GM12878 (cell line): ENCODE measurements around the gene IER3. TPM values are rescaled to one million over a fixed set of nuclear protein-coding genes. Genes with fewer than 3 reads are reported as not detected.

Source experiments
- BCL11A ChIP-seq: IDR thresholded peaks from 2 replicates; pipeline ENCODE4 v1.6.1; 2011; ENCODE audit warnings: low read depth, low read length
- CBX3 ChIP-seq: fragments of 200-600 bp; sonication (generic); IDR thresholded peaks from 2 replicates; pipeline ENCODE4 v1.6.1; 2016; ENCODE audit warnings: low read depth, borderline replicate concordance
- CHD1 ChIP-seq: IDR thresholded peaks from 2 replicates; pipeline ENCODE4 v1.6.1; 2012; ENCODE audit warnings: low read depth, low read length, improper control_type of control experiment
- CHD2 ChIP-seq: IDR thresholded peaks from 2 replicates; pipeline ENCODE4 v1.6.1; 2011; ENCODE audit warnings: low read depth, low read length, improper control_type of control experiment, borderline replicate concordance
- EP300 ChIP-seq, 2 experiments: fragments of 150-350 bp in 1 of 2; IDR thresholded peaks; 2 replicates each; pipeline ENCODE4 v1.6.1; 2011 to 2012; ENCODE audit warnings: low read depth in 2 of 2, low read length in 2 of 2, borderline replicate concordance in 1 of 2, improper control_type of control experiment in 1 of 2, inconsistent platforms in 1 of 2; ENCODE audit not compliant: control insufficient read depth in 1 of 2
- FOXK2 ChIP-seq: fragments of 450-650 bp; IDR thresholded peaks from 2 replicates; pipeline ENCODE4 v1.6.1; 2017; ENCODE audit warnings: mild to moderate bottlenecking, moderate library complexity
- GATAD2B ChIP-seq: fragments of 450-650 bp; conservative IDR thresholded peaks from 2 replicates; pipeline ENCODE4 v1.6.1; 2017; ENCODE audit warnings: low read depth, mild to moderate bottlenecking, moderate library complexity
- HDAC6 ChIP-seq: fragments of 200-600 bp; sonication (generic); IDR thresholded peaks from one replicate; pipeline ENCODE4 v1.8.0; 2017; ENCODE audit warnings: antibody characterized with exemption; ENCODE audit not compliant: unreplicated experiment
- HDGF ChIP-seq: fragments of 450-650 bp; IDR thresholded peaks from 2 replicates; pipeline ENCODE4 v1.6.1; 2016; ENCODE audit warnings: antibody characterized with exemption
- MXI1 ChIP-seq: fragments of 150-350 bp; IDR thresholded peaks from 2 replicates; pipeline ENCODE4 v1.6.1; 2011; ENCODE audit warnings: low read depth, mild to moderate bottlenecking, inconsistent platforms, low read length, improper control_type of control experiment
- NBN ChIP-seq: fragments of 450-650 bp; IDR thresholded peaks from 2 replicates; pipeline ENCODE4 v1.6.1; 2016
- NR2F1 ChIP-seq: fragments of 450-650 bp; conservative IDR thresholded peaks from 2 replicates; pipeline ENCODE4 v1.6.1; 2017; ENCODE audit warnings: mild to moderate bottlenecking
- POLR2AphosphoS2 ChIP-seq: IDR thresholded peaks from 2 replicates; pipeline ENCODE4 v1.6.1; 2011; ENCODE audit warnings: low read depth, mild to moderate bottlenecking, low read length, improper control_type of control experiment, moderate library complexity
- POLR2AphosphoS5 ChIP-seq: IDR thresholded peaks from 2 replicates; pipeline ENCODE4 v1.6.1; 2011; ENCODE audit warnings: mild to moderate bottlenecking, low read length, inconsistent platforms
- RFX5 ChIP-seq: IDR thresholded peaks from 2 replicates; pipeline ENCODE4 v1.6.1; 2011; ENCODE audit warnings: low read depth, low read length, improper control_type of control experiment
- RUNX3 ChIP-seq: IDR thresholded peaks from 2 replicates; pipeline ENCODE4 v1.6.1; 2012; ENCODE audit warnings: low read length, inconsistent platforms
- SMC3 ChIP-seq: IDR thresholded peaks from 2 replicates; pipeline ENCODE4 v1.6.1; 2011; ENCODE audit warnings: low read length, improper control_type of control experiment, borderline replicate concordance
- TAF1 ChIP-seq: IDR thresholded peaks from 2 replicates; pipeline ENCODE4 v1.6.1; 2011; ENCODE audit warnings: mild to moderate bottlenecking, low read depth, low read length, borderline replicate concordance
- ZNF24 ChIP-seq: fragments of 450-650 bp; IDR thresholded peaks from 2 replicates; pipeline ENCODE4 v1.6.1; 2017; ENCODE audit warnings: antibody characterized with exemption, mild to moderate bottlenecking
- ZNF274 ChIP-seq: IDR thresholded peaks from one replicate; pipeline ENCODE4 v1.8.0; 2011; ENCODE audit not compliant: insufficient read length, insufficient read depth
- ZSCAN29 ChIP-seq: fragments of 450-650 bp; IDR thresholded peaks from 2 replicates; pipeline ENCODE4 v1.6.1; 2017; ENCODE audit warnings: mild to moderate bottlenecking, moderate library complexity
- polyA plus RNA-seq, 11 experiments: library from polyadenylated mRNA; depleted of rRNA in 4 of 11; unstranded in 6 of 11; stranded (reverse) in 5 of 11; fragments of >200 nt; fragmentation: Nextera tagmentation in 4 of 11; fragmentation: Illumina TruSeq in 1 of 11; extraction: Ambion mirVana in 4 of 11; extraction: Trizol in 1 of 11; gene quantifications; 1 replicate in 1 of 11; 2 replicates in 10 of 11; pipeline versions ENCODE4 v1.2.1 to v1.2.3, GENCODE V29; 2011 to 2016; ENCODE audit warnings: inconsistent platforms in 2 of 11, missing spikeins in 2 of 11, low read depth in 1 of 11
- total RNA-seq, 4 experiments: library from RNA; depleted of rRNA in 3 of 4; stranded (reverse); fragments of >200 nt in 3 of 4; fragmentation: Illumina TruSeq in 1 of 4; extraction: Trizol in 1 of 4; gene quantifications; 2 replicates each; pipeline versions ENCODE4 v1.2.1 to v1.2.3, GENCODE V29; 2013 to 2021
- TF ChIP-seq, protein P1 (sequence below): IDR thresholded peaks from 2 replicates; pipeline ENCODE4 v1.6.1; 2012; ENCODE audit warnings: low read depth, low read length, improper control_type of control experiment
- TF ChIP-seq, protein P2 (sequence below): fragments of 150-350 bp; IDR thresholded peaks from 2 replicates; pipeline ENCODE4 v1.6.1; 2016; ENCODE audit warnings: low read depth, low read length
- TF ChIP-seq, protein P3 (sequence below): fragments of 450-650 bp; IDR thresholded peaks from 2 replicates; pipeline ENCODE4 v1.6.1; 2017; ENCODE audit warnings: mild to moderate bottlenecking, moderate library complexity

IER3 gene
- total and polyA plus RNA-seq, 10 of the 15 experiments (the other 5 are each of a cell fraction or from before 2014, with no cell fraction given) = 1.9 to 100 (median 32.3) TPM

DNA sequence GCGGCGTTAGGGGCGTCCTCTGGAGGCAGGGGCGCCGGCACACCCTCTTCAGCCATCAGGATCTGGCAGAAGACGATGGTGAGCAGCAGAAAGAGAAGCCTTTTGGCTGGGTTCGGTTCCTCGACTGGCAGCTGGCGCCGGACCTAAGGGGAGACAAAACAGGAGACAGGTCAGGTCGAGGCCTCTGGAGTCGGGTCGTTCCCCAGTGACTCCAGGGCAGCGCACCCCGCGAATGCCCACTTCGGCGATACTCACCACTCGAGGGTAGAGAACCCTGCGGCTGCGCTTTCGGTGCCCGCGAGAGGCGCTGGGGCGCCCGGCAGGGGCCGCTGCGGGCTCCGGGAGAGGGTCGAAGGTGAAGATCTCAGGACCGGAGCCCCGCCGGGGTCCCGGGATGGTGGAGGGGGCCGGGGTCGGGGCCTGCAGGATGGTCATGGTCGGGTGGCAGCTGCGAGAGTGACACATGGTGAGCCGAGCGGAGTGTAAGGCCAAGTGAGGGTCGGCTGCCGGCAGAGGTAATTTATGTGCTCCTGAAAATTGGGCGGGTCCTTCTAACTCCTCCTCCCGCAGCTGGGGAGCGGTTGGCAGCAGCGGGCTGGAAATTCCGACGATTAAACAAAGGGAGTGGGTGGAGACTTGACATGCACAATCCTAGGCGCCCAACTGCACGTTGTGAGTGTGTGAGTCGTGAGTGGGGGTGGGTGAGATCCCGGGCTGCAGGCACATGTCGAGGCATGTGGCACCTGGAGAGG is at the start of gene IER3 (continued):
- TF ChIP-seq, protein P1, sequence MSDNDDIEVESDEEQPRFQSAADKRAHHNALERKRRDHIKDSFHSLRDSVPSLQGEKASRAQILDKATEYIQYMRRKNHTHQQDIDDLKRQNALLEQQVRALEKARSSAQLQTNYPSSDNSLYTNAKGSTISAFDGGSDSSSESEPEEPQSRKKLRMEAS = no peak
- TF ChIP-seq CBX3 (no peak), EP300 (IDR thresholded peaks at IDR 0.05; ENCODE audit: borderline replicate concordance in 1 of 2, control insufficient read depth in 1 of 2, low read depth in 2 of 2, low read length in 2 of 2) (no peak), NR2F1 (peak; percentile 97), ZNF24 (no peak), ZNF274 (no peak), RFX5 (no peak), CHD1 (0 out of 2 replicates have a peak, but pooled peaks have one; percentile 81), FOXK2 (no peak), MXI1 (no peak), POLR2AphosphoS2 (peak; percentile 97), HDGF (no peak), HDAC6 (no peak), TAF1 (peak; percentile 89), SMC3 (peak; percentile 47; the same call in 1 of the 2 replicates), CHD2 (0 out of 2 replicates have a peak, but pooled peaks have one; percentile 4), POLR2AphosphoS5 (peak; percentile 98), ZSCAN29 (no peak), RUNX3 (peak; percentile 61), GATAD2B (peak; percentile 55; the same call in 1 of the 2 replicates), BCL11A (no peak; the same call in 1 of the 2 replicates), NBN (no peak; the same call in 1 of the 2 replicates)
- TF ChIP-seq, protein P2, sequence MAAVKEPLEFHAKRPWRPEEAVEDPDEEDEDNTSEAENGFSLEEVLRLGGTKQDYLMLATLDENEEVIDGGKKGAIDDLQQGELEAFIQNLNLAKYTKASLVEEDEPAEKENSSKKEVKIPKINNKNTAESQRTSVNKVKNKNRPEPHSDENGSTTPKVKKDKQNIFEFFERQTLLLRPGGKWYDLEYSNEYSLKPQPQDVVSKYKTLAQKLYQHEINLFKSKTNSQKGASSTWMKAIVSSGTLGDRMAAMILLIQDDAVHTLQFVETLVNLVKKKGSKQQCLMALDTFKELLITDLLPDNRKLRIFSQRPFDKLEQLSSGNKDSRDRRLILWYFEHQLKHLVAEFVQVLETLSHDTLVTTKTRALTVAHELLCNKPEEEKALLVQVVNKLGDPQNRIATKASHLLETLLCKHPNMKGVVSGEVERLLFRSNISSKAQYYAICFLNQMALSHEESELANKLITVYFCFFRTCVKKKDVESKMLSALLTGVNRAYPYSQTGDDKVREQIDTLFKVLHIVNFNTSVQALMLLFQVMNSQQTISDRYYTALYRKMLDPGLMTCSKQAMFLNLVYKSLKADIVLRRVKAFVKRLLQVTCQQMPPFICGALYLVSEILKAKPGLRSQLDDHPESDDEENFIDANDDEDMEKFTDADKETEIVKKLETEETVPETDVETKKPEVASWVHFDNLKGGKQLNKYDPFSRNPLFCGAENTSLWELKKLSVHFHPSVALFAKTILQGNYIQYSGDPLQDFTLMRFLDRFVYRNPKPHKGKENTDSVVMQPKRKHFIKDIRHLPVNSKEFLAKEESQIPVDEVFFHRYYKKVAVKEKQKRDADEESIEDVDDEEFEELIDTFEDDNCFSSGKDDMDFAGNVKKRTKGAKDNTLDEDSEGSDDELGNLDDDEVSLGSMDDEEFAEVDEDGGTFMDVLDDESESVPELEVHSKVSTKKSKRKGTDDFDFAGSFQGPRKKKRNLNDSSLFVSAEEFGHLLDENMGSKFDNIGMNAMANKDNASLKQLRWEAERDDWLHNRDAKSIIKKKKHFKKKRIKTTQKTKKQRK = no peak
- TF ChIP-seq, protein P3, sequence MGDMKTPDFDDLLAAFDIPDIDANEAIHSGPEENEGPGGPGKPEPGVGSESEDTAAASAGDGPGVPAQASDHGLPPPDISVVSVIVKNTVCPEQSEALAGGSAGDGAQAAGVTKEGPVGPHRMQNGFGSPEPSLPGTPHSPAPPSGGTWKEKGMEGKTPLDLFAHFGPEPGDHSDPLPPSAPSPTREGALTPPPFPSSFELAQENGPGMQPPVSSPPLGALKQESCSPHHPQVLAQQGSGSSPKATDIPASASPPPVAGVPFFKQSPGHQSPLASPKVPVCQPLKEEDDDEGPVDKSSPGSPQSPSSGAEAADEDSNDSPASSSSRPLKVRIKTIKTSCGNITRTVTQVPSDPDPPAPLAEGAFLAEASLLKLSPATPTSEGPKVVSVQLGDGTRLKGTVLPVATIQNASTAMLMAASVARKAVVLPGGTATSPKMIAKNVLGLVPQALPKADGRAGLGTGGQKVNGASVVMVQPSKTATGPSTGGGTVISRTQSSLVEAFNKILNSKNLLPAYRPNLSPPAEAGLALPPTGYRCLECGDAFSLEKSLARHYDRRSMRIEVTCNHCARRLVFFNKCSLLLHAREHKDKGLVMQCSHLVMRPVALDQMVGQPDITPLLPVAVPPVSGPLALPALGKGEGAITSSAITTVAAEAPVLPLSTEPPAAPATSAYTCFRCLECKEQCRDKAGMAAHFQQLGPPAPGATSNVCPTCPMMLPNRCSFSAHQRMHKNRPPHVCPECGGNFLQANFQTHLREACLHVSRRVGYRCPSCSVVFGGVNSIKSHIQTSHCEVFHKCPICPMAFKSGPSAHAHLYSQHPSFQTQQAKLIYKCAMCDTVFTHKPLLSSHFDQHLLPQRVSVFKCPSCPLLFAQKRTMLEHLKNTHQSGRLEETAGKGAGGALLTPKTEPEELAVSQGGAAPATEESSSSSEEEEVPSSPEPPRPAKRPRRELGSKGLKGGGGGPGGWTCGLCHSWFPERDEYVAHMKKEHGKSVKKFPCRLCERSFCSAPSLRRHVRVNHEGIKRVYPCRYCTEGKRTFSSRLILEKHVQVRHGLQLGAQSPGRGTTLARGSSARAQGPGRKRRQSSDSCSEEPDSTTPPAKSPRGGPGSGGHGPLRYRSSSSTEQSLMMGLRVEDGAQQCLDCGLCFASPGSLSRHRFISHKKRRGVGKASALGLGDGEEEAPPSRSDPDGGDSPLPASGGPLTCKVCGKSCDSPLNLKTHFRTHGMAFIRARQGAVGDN = peak; percentile 96
